Transverse colon (tissue), 3 donors: ENCODE results near the gene PROM1.

ENCODE experiments used
- POLR2A ChIP-seq: fragments of 450-650 bp; IDR thresholded peaks from one replicate; pipeline ENCODE4 v1.6.1; 2016; ENCODE audit warnings: antibody characterized with exemption, mild to moderate bottlenecking, moderate library complexity
- TF ChIP-seq, protein P1 (sequence below), 5 experiments: fragments of 200-600 bp in 3 of 5; fragments of 450-650 bp in 2 of 5; sonication (generic) in 3 of 5; IDR thresholded peaks; 1 replicate in 2 of 5; 2 replicates in 3 of 5; pipeline ENCODE4 v1.5.1; 2016 to 2017; ENCODE audit warnings: antibody characterized with exemption in 5 of 5, inconsistent platforms in 3 of 5, mild to moderate bottlenecking in 2 of 5, moderate library complexity in 1 of 5

DNA sequence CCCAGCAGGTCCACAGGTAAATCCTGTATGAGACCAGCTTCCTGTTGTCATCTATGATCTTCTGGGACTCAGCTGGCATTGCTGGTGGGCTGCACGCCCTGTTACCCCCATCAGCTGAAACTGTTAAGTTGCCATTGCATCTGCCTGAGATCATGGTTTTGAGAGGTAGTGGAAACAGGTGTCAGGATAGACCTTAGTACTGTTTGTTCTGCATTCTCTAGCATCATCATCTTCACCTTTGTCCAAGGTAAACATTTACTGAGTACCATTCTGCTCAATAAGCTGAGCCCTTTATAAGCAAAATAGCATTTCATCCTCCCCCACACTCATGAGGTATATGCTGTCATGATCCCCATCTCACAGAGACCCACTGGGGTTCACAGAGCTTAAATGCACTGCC, 42.9 kb upstream of the PROM1 start:
- TF ChIP-seq, protein P1, sequence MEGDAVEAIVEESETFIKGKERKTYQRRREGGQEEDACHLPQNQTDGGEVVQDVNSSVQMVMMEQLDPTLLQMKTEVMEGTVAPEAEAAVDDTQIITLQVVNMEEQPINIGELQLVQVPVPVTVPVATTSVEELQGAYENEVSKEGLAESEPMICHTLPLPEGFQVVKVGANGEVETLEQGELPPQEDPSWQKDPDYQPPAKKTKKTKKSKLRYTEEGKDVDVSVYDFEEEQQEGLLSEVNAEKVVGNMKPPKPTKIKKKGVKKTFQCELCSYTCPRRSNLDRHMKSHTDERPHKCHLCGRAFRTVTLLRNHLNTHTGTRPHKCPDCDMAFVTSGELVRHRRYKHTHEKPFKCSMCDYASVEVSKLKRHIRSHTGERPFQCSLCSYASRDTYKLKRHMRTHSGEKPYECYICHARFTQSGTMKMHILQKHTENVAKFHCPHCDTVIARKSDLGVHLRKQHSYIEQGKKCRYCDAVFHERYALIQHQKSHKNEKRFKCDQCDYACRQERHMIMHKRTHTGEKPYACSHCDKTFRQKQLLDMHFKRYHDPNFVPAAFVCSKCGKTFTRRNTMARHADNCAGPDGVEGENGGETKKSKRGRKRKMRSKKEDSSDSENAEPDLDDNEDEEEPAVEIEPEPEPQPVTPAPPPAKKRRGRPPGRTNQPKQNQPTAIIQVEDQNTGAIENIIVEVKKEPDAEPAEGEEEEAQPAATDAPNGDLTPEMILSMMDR (IDR thresholded peaks at IDR 0.05), result no peak
- no peak for TF ChIP-seq POLR2A
